ENCODE results near the gene ZNF69. TPM values are rescaled to one million over a fixed set of nuclear protein-coding genes. Genes with fewer than 3 reads are reported as not detected.

Gene ZNF69
- total and polyA plus RNA-seq, 2 of the 13 experiments (the other 11 are each of a cell fraction or from before 2014, with no cell fraction given): 9.6 to 21.0 TPM

GRCh38 chr19:11872624-11873023 lies 15.0 kb upstream of the ZNF69 start (continued):
- 0 out of 2 replicates have a peak, but pooled peaks have one; percentile 41 for TF ChIP-seq ATF3 (CRISPR knock-in tag; IDR thresholded peaks at IDR 0.05)
- no peak for TF ChIP-seq ZNF382 (CRISPR knock-in tag; IDR thresholded peaks at IDR 0.05; ENCODE audit: borderline replicate concordance)
- TF ChIP-seq SOX5 (CRISPR knock-in tag; IDR thresholded peaks at IDR 0.05; ENCODE audit: borderline replicate concordance): peak; percentile 72
- no peak for TF ChIP-seq TEAD3 (CRISPR knock-in tag; optimal IDR thresholded peaks at IDR 0.05; ENCODE audit: borderline replicate concordance)
- no peak; the same call in 1 of the 2 replicates for TF ChIP-seq HDAC2 (CRISPR knock-in tag; IDR thresholded peaks at IDR 0.05)
- no peak for TF ChIP-seq JDP2 (CRISPR knock-in tag; IDR thresholded peaks at IDR 0.05; ENCODE audit: borderline replicate concordance)
- TF ChIP-seq KAT8 (CRISPR knock-in tag; IDR thresholded peaks at IDR 0.05): no peak
- no peak for TF ChIP-seq ZNF326 (CRISPR knock-in tag; IDR thresholded peaks at IDR 0.05; ENCODE audit: borderline replicate concordance)
- TF ChIP-seq RFX5 (IDR thresholded peaks at IDR 0.05; ENCODE audit: low read depth, low read length): no peak

GRCh38 chr19:11873762-11874161 lies 13.8 kb upstream of the ZNF69 start:
- WGBS (ENCODE audit: low lambda C conversion rate): 47% methylated on average over 1 of the region's 1 CpG
- ChIA-PET POLR2A (no interaction called here), CTCF (ENCODE audit: low intra/inter-chr PET ratio, low total read pairs) (no interaction called here)
- ATAC-seq (no peak), DNase-seq (ENCODE audit: low spot score) (no peak), FAIRE-seq (no peak)
- no peaks in the 10 kb centered on the region; a peak in 2 of 5 replicates for H3K36me3 ChIP-seq (replicated peaks in 1 of 2; ENCODE audit: control insufficient read depth in 1 of 2, insufficient read depth in 2 of 2, low read length in 2 of 2)
- intact Hi-C loops (cut with micrococcal nuclease; ENCODE audit: unreplicated experiment) (no loop called here), in situ Hi-C loops (cut with HindIII; ENCODE audit: extremely low pct_ligation_motif_present, low pct_unique_long_range_greater_than_20kb) (no loop called here)
- H3K27ac ChIP-seq (ENCODE audit: extremely low read length, insufficient read depth, low read length): no peak overlapping the region
- H3K9ac ChIP-seq (ENCODE audit: insufficient read depth, low read depth, low read length): no peak overlapping the region
- no peaks in the 10 kb centered on the region for H3K9me3 ChIP-seq (ENCODE audit: low read length)
- H3K27me3 ChIP-seq (ENCODE audit: control insufficient read depth in 1 of 2, insufficient read depth in 2 of 2, low read length in 2 of 2): no peaks in the 10 kb centered on the region
- H3K4me1 ChIP-seq (ENCODE audit: insufficient read depth, low read length): peaks cover 13% of the 10 kb centered on the region
- no peaks in the 10 kb centered on the region for H3K79me2 ChIP-seq (ENCODE audit: insufficient read depth, low read length)
- no peak overlapping the region for H3K4me2 ChIP-seq (ENCODE audit: low read depth, low read length)
- no TSS peak for BruUV-seq (replicated peaks)
- no peak overlapping the region for H2AFZ ChIP-seq (ENCODE audit: low read length)
- H4K20me1 ChIP-seq (ENCODE audit: insufficient read depth, low read length): no peaks in the 10 kb centered on the region
- no peak overlapping the region for H3K4me3 ChIP-seq (replicated peaks in 1 of 3; ENCODE audit: insufficient read depth in 1 of 3, low read depth in 2 of 3, low read length in 3 of 3)
- TF ChIP-seq SKIL (CRISPR knock-in tag; IDR thresholded peaks at IDR 0.05; ENCODE audit: borderline replicate concordance) (no peak), REL (CRISPR knock-in tag; conservative IDR thresholded peaks at IDR 0.05) (no peak), RAD51 (IDR thresholded peaks at IDR 0.05; ENCODE audit: borderline replicate concordance) (no peak), JUN (CRISPR knock-in tag; IDR thresholded peaks at IDR 0.05) (no peak), SSRP1 (CRISPR knock-in tag; IDR thresholded peaks at IDR 0.05) (no peak), ZNF224 (CRISPR knock-in tag; IDR thresholded peaks at IDR 0.05) (no peak), ZNF775 (CRISPR knock-in tag; IDR thresholded peaks at IDR 0.05; ENCODE audit: borderline replicate concordance) (no peak), ZSCAN5A (CRISPR knock-in tag; IDR thresholded peaks at IDR 0.05; ENCODE audit: borderline replicate concordance) (no peak), GFI1 (CRISPR knock-in tag; IDR thresholded peaks at IDR 0.05; ENCODE audit: borderline replicate concordance) (no peak), HDAC1 (CRISPR knock-in tag; IDR thresholded peaks at IDR 0.05) (no peak), ZNF326 (CRISPR knock-in tag; IDR thresholded peaks at IDR 0.05; ENCODE audit: borderline replicate concordance) (no peak), POGK (CRISPR knock-in tag; conservative IDR thresholded peaks at IDR 0.05) (no peak), KLF9 (CRISPR knock-in tag; IDR thresholded peaks at IDR 0.05; ENCODE audit: low read depth) (no peak)
